PC-3 (cell line): ENCODE results near the gene LRRIQ4. TPM values are rescaled to one million over a fixed set of nuclear protein-coding genes. Genes with fewer than 3 reads are reported as not detected.
A peak's percentile ranks its signal among the peaks of the same experiment; 100 is the strongest.

Experiments
- ATAC-seq: fragments of 200-7000 bp; cut with Tn5 transposase; 2 replicates; pipeline ENCODE4 v1.9.1; 2020; ENCODE audit warnings: mild to moderate bottlenecking, moderate library complexity
- BruUV-seq: library from RNA; stranded (reverse); fragments of 400-500 nt; replicated peaks from 2 replicates; lab custom pipeline; 2021; lab: Mats Ljungman, UMichigan
- CTCF ChIA-PET: fragments of 300-600 bp; sonication (Branson Sonifier 250); formaldehyde crosslinking; loops from one replicate; lab custom pipeline; 2022; ENCODE audit warnings: antibody characterized with exemption; lab: Charles Lee
- POLR2A ChIA-PET: fragments of 300-600 bp; sonication (Branson Sonifier 250); formaldehyde crosslinking; loops from one replicate; lab custom pipeline; 2022; ENCODE audit warnings: antibody characterized with exemption; ENCODE audit not compliant: unreplicated experiment; lab: Charles Lee
- DNase-seq: peaks from one replicate; pipeline ENCODE4 v3.0.0-alpha.2; 2015
- H2AFZ ChIP-seq: fragments of 300-600 bp; sonication (generic); 2 replicates; pipeline ENCODE4 v1.6.0; 2016; ENCODE audit warnings: antibody characterized with exemption, low read length
- H3F3A ChIP-seq: fragments of 300-600 bp; sonication (generic); one replicate; pipeline ENCODE4 v1.6.0; 2017; ENCODE audit warnings: antibody characterized with exemption, low read length, control low read depth, mild to moderate bottlenecking; ENCODE audit not compliant: unreplicated experiment
- H3K27ac ChIP-seq: fragments of 300-600 bp; sonication (generic); 2 replicates; pipeline ENCODE4 v1.5.1; 2016; ENCODE audit warnings: mild to moderate bottlenecking, low read length
- H3K27me3 ChIP-seq: fragments of 300-600 bp; sonication (generic); 2 replicates; pipeline ENCODE4 v1.6.1; 2016; ENCODE audit warnings: low read length, mixed read lengths
- H3K36me3 ChIP-seq: fragments of 300-600 bp; sonication (generic); 2 replicates; pipeline ENCODE4 v1.6.1; 2016; ENCODE audit warnings: low read depth, mixed run types, low read length, mixed read lengths
- H3K4me1 ChIP-seq: fragments of 300-600 bp; sonication (generic); 2 replicates; pipeline ENCODE4 v1.5.1; 2016; ENCODE audit warnings: low read length; ENCODE audit not compliant: insufficient read depth
- H3K4me2 ChIP-seq: fragments of 300-600 bp; sonication (generic); 2 replicates; pipeline ENCODE4 v1.6.0; 2016; ENCODE audit warnings: low read length
- H3K4me3 ChIP-seq: fragments of 300-600 bp; sonication (generic); 2 replicates; pipeline ENCODE4 v1.5.1; 2016; ENCODE audit warnings: mild to moderate bottlenecking, low read length, mixed read lengths
- H3K79me2 ChIP-seq: fragments of 300-600 bp; sonication (generic); 2 replicates; pipeline ENCODE4 v1.6.1; 2017; ENCODE audit warnings: low read length, mixed read lengths
- H3K9ac ChIP-seq: fragments of 300-600 bp; sonication (generic); 2 replicates; pipeline ENCODE4 v1.6.0; 2016; ENCODE audit warnings: mild to moderate bottlenecking, low read length
- H3K9me2 ChIP-seq: fragments of 300-600 bp; sonication (generic); replicated peaks from 2 replicates; pipeline ENCODE4 v1.6.1; 2016; ENCODE audit warnings: mixed run types, low read length, mixed read lengths
- H3K9me3 ChIP-seq: fragments of 300-600 bp; sonication (generic); 2 replicates; pipeline ENCODE4 v1.6.1; 2016; ENCODE audit warnings: low read length, mixed read lengths
- H4K20me1 ChIP-seq: fragments of 300-600 bp; sonication (generic); 2 replicates; pipeline ENCODE4 v1.6.1; 2016; ENCODE audit warnings: low read length, mixed read lengths
- EZH2 ChIP-seq: fragments of 300-600 bp; sonication (generic); IDR thresholded peaks from one replicate; pipeline ENCODE4 v1.6.1; 2017; ENCODE audit warnings: antibody characterized with exemption, mild to moderate bottlenecking, low read length; ENCODE audit not compliant: unreplicated experiment
- EZH2phosphoT487 ChIP-seq: fragments of 300-600 bp; sonication (generic); IDR thresholded peaks from 2 replicates; pipeline ENCODE4 v1.6.1; 2018; ENCODE audit warnings: mild to moderate bottlenecking, antibody characterized with exemption, low read length, borderline replicate concordance
- intact Hi-C: fragments of 100-400 bp; cut with micrococcal nuclease; formaldehyde crosslinking; loops from 2 replicates; pipeline ENCODE4 v1.9.0; 2023
- total RNA-seq: library from RNA; depleted of rRNA; stranded (reverse); fragments of >200 nt; gene quantifications from 2 replicates; pipeline ENCODE4 v1.2.3, GENCODE V29; 2014
- TF ChIP-seq, protein P1 (sequence below): fragments of 300-600 bp; sonication (generic); conservative IDR thresholded peaks from 2 replicates; pipeline ENCODE4 v1.5.1; 2017; ENCODE audit warnings: antibody characterized with exemption, low read depth, mild to moderate bottlenecking, low read length

Gene LRRIQ4
- total RNA-seq, 1 experiment from 2014 or later = not detected

DNA sequence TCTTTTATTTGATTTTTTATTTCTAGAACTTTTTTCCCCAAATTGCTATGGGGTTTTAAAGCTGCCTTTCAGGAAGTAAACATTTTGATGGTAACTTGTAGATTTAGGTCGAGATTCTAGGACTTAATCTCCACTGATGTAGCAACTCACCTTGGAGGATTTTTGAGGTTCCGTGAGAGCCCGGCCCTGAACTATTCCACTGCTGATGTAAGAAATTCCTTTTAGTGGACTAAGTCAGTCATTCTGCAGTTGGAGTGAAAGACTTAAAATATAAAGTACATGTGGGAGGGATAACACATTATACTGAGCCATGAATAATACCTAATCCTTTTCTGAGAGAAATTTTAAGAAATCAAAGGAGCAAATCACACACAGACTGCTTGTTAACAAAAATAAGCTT lies 12.6 kb downstream of the LRRIQ4 start:
- H3K27me3 ChIP-seq = no peaks in the 10 kb centered on the region
- no peak overlapping the region for H2AFZ ChIP-seq
- no peaks in the 10 kb centered on the region for H3K9me3 ChIP-seq
- H3K9me2 ChIP-seq = no peaks in the 10 kb centered on the region
- H3K79me2 ChIP-seq = no peaks in the 10 kb centered on the region
- H3K9ac ChIP-seq = no peak overlapping the region
- DNase-seq = no peak
- H3F3A ChIP-seq = no peaks in the 10 kb centered on the region
- ATAC-seq = no peak
- no peak overlapping the region for H3K4me2 ChIP-seq
- H3K27ac ChIP-seq = no peak overlapping the region
- intact Hi-C loops = no loop called here
- POLR2A ChIA-PET = no interaction called here
- H4K20me1 ChIP-seq = no peaks in the 10 kb centered on the region
- no TSS peak for BruUV-seq
- H3K4me1 ChIP-seq = no peaks in the 10 kb centered on the region
- no peak overlapping the region for H3K4me3 ChIP-seq
- H3K36me3 ChIP-seq = no peaks in the 10 kb centered on the region
- TF ChIP-seq, protein P1, sequence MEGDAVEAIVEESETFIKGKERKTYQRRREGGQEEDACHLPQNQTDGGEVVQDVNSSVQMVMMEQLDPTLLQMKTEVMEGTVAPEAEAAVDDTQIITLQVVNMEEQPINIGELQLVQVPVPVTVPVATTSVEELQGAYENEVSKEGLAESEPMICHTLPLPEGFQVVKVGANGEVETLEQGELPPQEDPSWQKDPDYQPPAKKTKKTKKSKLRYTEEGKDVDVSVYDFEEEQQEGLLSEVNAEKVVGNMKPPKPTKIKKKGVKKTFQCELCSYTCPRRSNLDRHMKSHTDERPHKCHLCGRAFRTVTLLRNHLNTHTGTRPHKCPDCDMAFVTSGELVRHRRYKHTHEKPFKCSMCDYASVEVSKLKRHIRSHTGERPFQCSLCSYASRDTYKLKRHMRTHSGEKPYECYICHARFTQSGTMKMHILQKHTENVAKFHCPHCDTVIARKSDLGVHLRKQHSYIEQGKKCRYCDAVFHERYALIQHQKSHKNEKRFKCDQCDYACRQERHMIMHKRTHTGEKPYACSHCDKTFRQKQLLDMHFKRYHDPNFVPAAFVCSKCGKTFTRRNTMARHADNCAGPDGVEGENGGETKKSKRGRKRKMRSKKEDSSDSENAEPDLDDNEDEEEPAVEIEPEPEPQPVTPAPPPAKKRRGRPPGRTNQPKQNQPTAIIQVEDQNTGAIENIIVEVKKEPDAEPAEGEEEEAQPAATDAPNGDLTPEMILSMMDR = no peak
- TF ChIP-seq EZH2 (no peak), EZH2phosphoT487 (no peak)
- CTCF ChIA-PET = no interaction called here

DNA sequence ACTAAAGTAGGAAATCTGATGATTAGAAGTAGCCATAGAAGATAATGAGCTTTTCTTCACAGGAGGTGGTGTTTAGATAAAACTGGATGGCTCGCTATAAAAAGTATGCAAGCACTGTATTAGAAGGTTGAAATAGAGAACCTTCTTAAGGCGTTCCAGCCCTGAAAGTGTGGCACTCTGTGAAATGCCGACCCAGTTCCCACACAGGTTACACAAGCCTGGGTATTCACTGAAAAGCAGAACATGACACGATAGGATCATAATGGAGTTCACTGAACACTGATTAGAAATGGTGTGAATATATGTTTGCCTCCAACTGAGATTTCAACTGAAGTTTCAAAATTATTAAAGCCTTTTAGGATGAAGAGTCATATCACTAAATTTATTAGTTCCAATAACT lies 15.0 kb downstream of the LRRIQ4 start:
- no peak overlapping the region for H3K4me2 ChIP-seq
- no peaks in the 10 kb centered on the region for H3K9me3 ChIP-seq
- no TSS peak for BruUV-seq
- no peak overlapping the region for H3K4me3 ChIP-seq
- H3K79me2 ChIP-seq = no peaks in the 10 kb centered on the region
- intact Hi-C loops = no loop called here
- no peak overlapping the region for H3K27ac ChIP-seq
- CTCF ChIA-PET = no interaction called here
- H2AFZ ChIP-seq = no peak overlapping the region
- no peaks in the 10 kb centered on the region for H3K9me2 ChIP-seq
- H3K36me3 ChIP-seq = no peaks in the 10 kb centered on the region
- no peaks in the 10 kb centered on the region for H3F3A ChIP-seq
- ATAC-seq (no peak), DNase-seq (no peak)
- POLR2A ChIA-PET = no interaction called here
- no peak overlapping the region for H3K9ac ChIP-seq
- no peaks in the 10 kb centered on the region for H4K20me1 ChIP-seq
- H3K27me3 ChIP-seq = no peaks in the 10 kb centered on the region
- TF ChIP-seq EZH2phosphoT487 = no peak
- TF ChIP-seq EZH2 = no peak
- TF ChIP-seq, protein P1 = no peak
- no peaks in the 10 kb centered on the region for H3K4me1 ChIP-seq

DNA sequence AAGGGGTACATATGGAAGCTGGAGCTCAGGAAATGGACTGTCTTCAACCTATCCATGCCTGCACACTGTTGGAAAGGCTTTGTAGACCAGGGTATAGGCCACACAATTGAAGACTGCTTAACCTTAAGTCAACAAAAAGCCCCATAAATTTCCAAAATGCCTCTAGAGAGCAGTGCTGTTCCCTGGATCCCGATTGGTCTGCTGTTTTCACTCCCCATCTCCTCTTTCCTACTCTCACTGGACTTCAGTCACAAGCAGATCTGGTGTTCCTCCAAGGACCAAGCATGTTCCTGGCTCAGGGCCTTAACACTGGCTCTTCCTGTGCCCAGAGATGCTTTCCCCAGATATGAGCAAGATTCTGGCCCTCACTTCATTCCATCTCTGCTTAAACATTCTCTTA lies 22.9 kb downstream of the LRRIQ4 start:
- Histone ChIP-seq H4K20me1 (no peaks in the 10 kb centered on the region), H3K4me1 (no peaks in the 10 kb centered on the region), H2AFZ (no peak overlapping the region), H3K27ac (no peak overlapping the region), H3K9me3 (no peaks in the 10 kb centered on the region), H3K9ac (no peak overlapping the region), H3K9me2 (no peaks in the 10 kb centered on the region), H3K79me2 (no peaks in the 10 kb centered on the region), H3K36me3 (no peaks in the 10 kb centered on the region), H3K27me3 (no peaks in the 10 kb centered on the region), H3F3A (no peaks in the 10 kb centered on the region), H3K4me2 (no peak overlapping the region), H3K4me3 (no peak overlapping the region)
- no peak for TF ChIP-seq EZH2
- TF ChIP-seq EZH2phosphoT487 = no peak
- TF ChIP-seq, protein P1 = no peak
- no peak for DNase-seq
- intact Hi-C loops = no loop called here
- no TSS peak for BruUV-seq
- POLR2A ChIA-PET = no interaction called here
- CTCF ChIA-PET = no interaction called here
- ATAC-seq = peak; percentile 24; the same call in 1 of the 2 replicates
